Stimulated activated memory B cell treated with anti-CD40 and anti-IgM and Interleukin-4, amounts not matched to agents 10 μg/mL and 1 μg/mL and 100 μg/mL, for 72 hours (primary cell): Measurements from ENCODE around the gene TXN2.
"Not testable (repeated sequence)": the region's sequence is repeated elsewhere in the genome, so short reads cannot be mapped to it uniquely, and the experiment has no call there.

Source experiments
- ATAC-seq: fragments of 150-1000 bp; cut with Tn5 transposase; 2 replicates; pipeline ENCODE4 v1.10.0; 2021
- H3K27ac Mint-ChIP-seq: one replicate; pipeline ENCODE4 v1.8.0; 2022; ENCODE audit warnings: mild to moderate bottlenecking, mixed read lengths
- H3K27me3 Mint-ChIP-seq: one replicate; pipeline ENCODE4 v1.8.0; 2022; ENCODE audit warnings: mixed read lengths
- H3K36me3 Mint-ChIP-seq: one replicate; pipeline ENCODE4 v1.8.0; 2022; ENCODE audit warnings: mixed read lengths
- H3K4me1 Mint-ChIP-seq: one replicate; pipeline ENCODE4 v1.8.0; 2022; ENCODE audit warnings: mixed read lengths
- H3K4me3 Mint-ChIP-seq: one replicate; pipeline ENCODE4 v1.8.0; 2022; ENCODE audit warnings: mild to moderate bottlenecking, moderate library complexity, mixed read lengths
- H3K9me3 Mint-ChIP-seq: one replicate; pipeline ENCODE4 v1.8.0; 2022; ENCODE audit warnings: mixed read lengths

TXN2 gene

GRCh38 chr22:36432592-36433317, 48.7 kb downstream of the TXN2 start:
- Mint-ChIP-seq H3K4me3 (no peak overlapping the region), H3K4me1 (peaks cover 30% of the 10 kb centered on the region), H3K9me3 (no peaks in the 10 kb centered on the region), H3K27ac (peak overlapping the region; percentile 71), H3K27me3 (no peaks in the 10 kb centered on the region), H3K36me3 (no peaks in the 10 kb centered on the region)
- ATAC-seq, result no peak

DNA sequence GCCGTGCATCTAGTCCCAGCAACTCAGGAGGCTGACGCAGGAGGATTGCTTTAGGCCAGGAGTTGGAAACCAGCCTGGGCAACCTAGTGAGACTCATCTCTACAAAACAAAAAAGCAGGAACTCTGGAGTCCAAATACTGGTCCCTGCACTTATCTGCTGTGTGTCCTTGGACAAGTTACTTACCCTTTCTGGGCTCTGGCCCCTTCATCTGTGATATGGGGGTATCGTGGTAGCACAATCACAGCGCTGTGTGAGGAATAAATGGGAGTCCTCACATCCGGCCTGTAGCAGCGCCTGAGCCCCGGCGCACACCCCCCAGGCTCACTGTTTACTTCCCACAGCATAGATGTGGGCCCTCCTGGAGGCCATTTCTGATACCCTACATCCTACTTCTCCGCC, 49.5 kb downstream of the TXN2 start:
- H3K4me1 Mint-ChIP-seq, result peaks cover 30% of the 10 kb centered on the region
- no peaks in the 10 kb centered on the region for H3K27me3 Mint-ChIP-seq
- no peak overlapping the region for H3K27ac Mint-ChIP-seq
- no peak overlapping the region for H3K4me3 Mint-ChIP-seq
- H3K36me3 Mint-ChIP-seq, result no peaks in the 10 kb centered on the region
- ATAC-seq, result no peak
- H3K9me3 Mint-ChIP-seq, result no peaks in the 10 kb centered on the region

- Mint-ChIP-seq H3K9me3 (no peaks in the 10 kb centered on the region), H3K27me3 (no peaks in the 10 kb centered on the region), H3K36me3 (no peaks in the 10 kb centered on the region), H3K4me1 (peaks cover 33% of the 10 kb centered on the region), H3K4me3 (no peak overlapping the region), H3K27ac (no peak overlapping the region)
- ATAC-seq, result no peak
These were observed 50.6 kb downstream of the TXN2 start for GRCh38 chr22:36430863-36431262.

DNA sequence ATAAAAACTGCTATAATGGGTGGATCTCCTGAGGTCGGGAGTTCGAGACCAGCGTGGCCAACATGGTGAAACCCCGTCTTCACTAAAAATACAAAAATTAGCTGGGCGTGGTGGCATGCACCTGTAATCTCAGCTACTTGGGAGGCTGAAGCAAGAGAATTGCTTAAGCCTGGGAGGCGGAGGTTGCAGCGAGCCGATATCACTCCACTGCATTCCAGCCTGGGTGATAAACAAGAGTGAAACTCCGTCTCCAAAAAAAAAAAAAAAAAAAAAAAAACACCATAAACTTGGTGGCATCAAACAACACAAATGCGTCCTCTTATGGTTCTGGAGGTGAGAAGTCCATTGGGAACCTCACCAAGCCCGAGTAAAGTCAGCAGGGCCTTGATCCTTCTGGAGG, 53.5 kb downstream of the TXN2 start:
- H3K4me3 Mint-ChIP-seq, ATAC-seq: not testable (repeated sequence)
- H3K4me1 Mint-ChIP-seq, result peaks cover 28% of the 10 kb centered on the region

GRCh38 chr22:36425977-36426523, 55.4 kb downstream of the TXN2 start:
- no peaks in the 10 kb centered on the region for H3K36me3 Mint-ChIP-seq
- H3K4me1 Mint-ChIP-seq, result peaks cover 36% of the 10 kb centered on the region

More for the DNA sequence above, 53.5 kb downstream of the TXN2 start:
- peak overlapping the region; percentile 26 for H3K27ac Mint-ChIP-seq
- not testable (repeated sequence) for H3K27me3 Mint-ChIP-seq, H3K36me3 Mint-ChIP-seq, H3K9me3 Mint-ChIP-seq

GRCh38 chr22:36424901-36425579, 56.4 kb downstream of the TXN2 start:
- Mint-ChIP-seq H3K9me3 (no peaks in the 10 kb centered on the region), H3K36me3 (no peaks in the 10 kb centered on the region), H3K4me1 (peaks cover 36% of the 10 kb centered on the region), H3K27ac (peak overlapping the region; percentile 80), H3K4me3 (no peak overlapping the region), H3K27me3 (no peaks in the 10 kb centered on the region)
- no peak for ATAC-seq

More at GRCh38 chr22:36425977-36426523, 55.4 kb downstream of the TXN2 start:
- peak; percentile 45 for ATAC-seq
- peak overlapping the region; percentile 80 for H3K27ac Mint-ChIP-seq
- H3K27me3 Mint-ChIP-seq, result no peaks in the 10 kb centered on the region
- H3K9me3 Mint-ChIP-seq, result no peaks in the 10 kb centered on the region
- no peak overlapping the region for H3K4me3 Mint-ChIP-seq

- not testable (repeated sequence) for H3K9me3 Mint-ChIP-seq, H3K4me3 Mint-ChIP-seq, H3K27me3 Mint-ChIP-seq, ATAC-seq, H3K36me3 Mint-ChIP-seq
- Mint-ChIP-seq H3K27ac (peak overlapping the region; percentile 80), H3K4me1 (peaks cover 40% of the 10 kb centered on the region)
These were observed 57.0 kb downstream of the TXN2 start for GRCh38 chr22:36424466-36424865.

GRCh38 chr22:36423461-36424404, 57.7 kb downstream of the TXN2 start:
- Mint-ChIP-seq H3K4me1 (peaks cover 48% of the 10 kb centered on the region), H3K27me3 (no peaks in the 10 kb centered on the region), H3K9me3 (no peaks in the 10 kb centered on the region), H3K36me3 (no peaks in the 10 kb centered on the region), H3K4me3 (no peak overlapping the region), H3K27ac (no peak overlapping the region)
- ATAC-seq, result no peak

DNA sequence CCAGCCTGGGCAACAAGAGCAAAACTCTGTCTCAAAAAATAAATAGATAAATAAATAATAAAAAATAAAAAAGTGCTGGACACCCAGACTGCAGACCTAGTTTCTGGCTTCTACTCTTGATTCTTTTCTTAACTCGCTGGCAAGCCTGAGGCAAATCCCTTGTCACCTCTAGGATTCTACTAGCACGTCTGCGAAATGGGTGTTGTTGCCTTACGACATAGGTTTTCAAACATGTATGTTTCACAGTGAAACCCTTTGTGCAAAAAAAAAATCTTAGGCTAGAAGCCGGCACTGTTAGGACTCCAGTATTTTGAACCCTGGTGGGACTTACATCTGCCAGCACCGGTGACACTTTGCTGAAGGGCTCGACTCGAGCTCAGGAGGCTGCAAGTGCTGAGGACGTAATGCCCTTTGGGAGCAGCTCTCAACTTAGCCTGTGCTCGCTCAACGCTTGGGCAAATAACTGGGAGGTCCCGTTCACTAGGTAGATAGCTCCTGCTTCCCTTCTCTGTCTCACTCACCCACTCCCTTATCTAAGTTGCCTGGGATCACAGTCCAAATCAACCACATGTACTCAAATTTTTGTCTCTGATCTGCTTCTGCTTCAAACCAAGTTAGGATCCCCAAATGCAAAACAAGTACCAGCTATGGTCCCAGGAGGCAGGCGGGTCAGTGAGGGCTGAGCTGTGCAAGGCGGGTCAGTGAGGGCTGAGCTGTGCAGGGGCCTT, 59.0 kb downstream of the TXN2 start:
- Mint-ChIP-seq H3K36me3 (no peaks in the 10 kb centered on the region), H3K9me3 (no peaks in the 10 kb centered on the region), H3K27me3 (no peaks in the 10 kb centered on the region), H3K4me3 (no peak overlapping the region), H3K4me1 (peaks cover 49% of the 10 kb centered on the region), H3K27ac (peak overlapping the region; percentile 66)
- no peak for ATAC-seq

DNA sequence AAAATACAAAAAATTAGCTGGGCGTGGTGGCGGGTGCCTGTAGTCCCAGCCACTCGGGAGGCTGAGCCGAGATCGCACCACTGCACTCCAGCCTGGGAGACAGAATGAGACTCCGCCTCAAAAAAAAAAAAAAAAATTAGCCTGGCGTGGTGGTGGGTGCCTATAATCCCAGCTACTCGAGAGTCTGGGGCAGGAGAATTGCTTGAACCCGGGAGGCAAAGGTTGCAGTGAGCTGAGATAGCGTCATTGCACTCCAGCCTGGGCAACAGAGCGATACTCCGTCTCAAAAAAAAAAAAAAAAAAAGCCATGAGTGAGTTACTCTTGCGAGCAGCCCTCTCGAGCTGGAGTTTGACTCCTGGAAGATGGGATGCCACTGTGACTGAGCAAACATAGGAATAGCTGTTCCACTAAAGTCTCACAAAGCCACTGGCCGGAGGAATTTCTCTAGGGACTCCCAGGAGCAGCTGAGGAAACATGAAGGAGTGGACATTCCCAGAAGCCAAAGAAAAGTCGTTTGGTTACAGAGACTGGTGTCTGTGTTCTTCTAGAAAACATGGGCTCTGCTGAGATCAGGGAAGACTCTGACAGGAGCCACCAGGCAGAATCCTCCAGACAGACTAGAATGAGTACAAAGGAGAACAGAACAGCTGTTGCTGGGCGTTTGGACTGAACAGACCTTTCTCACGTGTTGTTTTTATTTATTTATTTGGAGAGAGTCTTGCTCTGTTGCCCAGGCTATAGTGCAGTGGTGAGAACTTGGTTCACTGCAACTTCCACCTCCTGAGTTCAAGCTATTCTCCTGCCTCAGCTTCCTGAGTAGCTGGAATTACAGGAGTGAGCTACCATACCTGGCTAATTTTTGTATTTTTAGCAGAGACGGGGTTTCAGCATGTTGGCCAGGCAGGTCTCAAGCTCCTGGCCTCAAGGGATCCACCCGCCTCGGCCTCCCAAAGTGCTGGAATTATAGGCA, 61.2 kb downstream of the TXN2 start:
- Mint-ChIP-seq H3K36me3 (no peaks in the 10 kb centered on the region), H3K27me3 (no peaks in the 10 kb centered on the region), H3K27ac (peak overlapping the region; percentile 59), H3K4me3 (no peak overlapping the region), H3K9me3 (no peaks in the 10 kb centered on the region), H3K4me1 (peaks cover 50% of the 10 kb centered on the region)
- no peak for ATAC-seq

- ATAC-seq, result peak; percentile 58
- H3K9me3 Mint-ChIP-seq, result no peaks in the 10 kb centered on the region
- H3K4me1 Mint-ChIP-seq, result peaks cover 43% of the 10 kb centered on the region
- H3K4me3 Mint-ChIP-seq, result peak overlapping the region; percentile 46
- no peaks in the 10 kb centered on the region for H3K27me3 Mint-ChIP-seq
- H3K36me3 Mint-ChIP-seq, result no peaks in the 10 kb centered on the region
- peak overlapping the region; percentile 59 for H3K27ac Mint-ChIP-seq
These were observed 62.1 kb downstream of the TXN2 start for GRCh38 chr22:36419177-36419911.

- H3K36me3 Mint-ChIP-seq, result no peaks in the 10 kb centered on the region
- H3K4me1 Mint-ChIP-seq, result peaks cover 41% of the 10 kb centered on the region
- H3K4me3 Mint-ChIP-seq, result no peak overlapping the region
- ATAC-seq, result peak; percentile 51
- no peaks in the 10 kb centered on the region for H3K27me3 Mint-ChIP-seq
- H3K9me3 Mint-ChIP-seq, result no peaks in the 10 kb centered on the region
- no peak overlapping the region for H3K27ac Mint-ChIP-seq
These were observed 64.2 kb downstream of the TXN2 start for GRCh38 chr22:36417281-36417686.
